ENCODE results near the gene MEGF9. TPM values are rescaled to one million over a fixed set of nuclear protein-coding genes. Genes with fewer than 3 reads are reported as not detected.
"Not testable (repeated sequence)": the region's sequence is repeated elsewhere in the genome, so short reads cannot be mapped to it uniquely, and the experiment has no call there.

MEGF9 gene
- total RNA-seq, 2 experiments from 2014 or later: 6.3 to 6.7 TPM

- Mint-ChIP-seq H3K9me3 (ENCODE audit: insufficient read depth) (peaks cover 4% of the 10 kb centered on the region), H3K4me3 (no peak overlapping the region), H3K4me1 (ENCODE audit: low read depth) (no peaks in the 10 kb centered on the region), H3K27ac (no peak overlapping the region), H3K27me3 (ENCODE audit: low read depth) (peaks cover 4% of the 10 kb centered on the region), H3K36me3 (ENCODE audit: low read depth) (peaks cover 4% of the 10 kb centered on the region)
- ChIA-PET POLR2A (no interaction called here), CTCF (interaction anchor here (1.5 kb wide), 1 partner anchor 12 kb away, joined by 6 read pairs; no protein-coding TSS in a partner anchor)
- ATAC-seq: no peak
- DNase-seq: no peak
These were observed 83.9 kb downstream of the MEGF9 start for GRCh38 chr9:120630333-120630732.

- CTCF ChIA-PET: interaction anchor here (0.9 to 1.0 kb wide), 2 partner anchors 9 to 18 kb away, joined by 3 to 4 read pairs; no protein-coding TSS in a partner anchor
These were observed 85.3 kb downstream of the MEGF9 start for GRCh38 chr9:120628925-120629497.

GRCh38 chr9:120628207-120628924, 85.9 kb downstream of the MEGF9 start:
- Mint-ChIP-seq H3K9me3 (ENCODE audit: insufficient read depth) (no peaks in the 10 kb centered on the region), H3K27me3 (ENCODE audit: low read depth) (peaks cover 4% of the 10 kb centered on the region), H3K36me3 (ENCODE audit: low read depth) (no peaks in the 10 kb centered on the region), H3K4me1 (ENCODE audit: low read depth) (peaks cover 3% of the 10 kb centered on the region), H3K4me3 (no peak overlapping the region), H3K27ac (no peak overlapping the region)
- DNase-seq: no peak
- ChIA-PET CTCF (interaction anchor here (0.9 to 1.4 kb wide), 3 partner anchors 9 to 373 kb away, joined by 3 to 4 read pairs (median 4); no protein-coding TSS in a partner anchor), POLR2A (no interaction called here)
- ATAC-seq: no peak

More at GRCh38 chr9:120628925-120629497, 85.3 kb downstream of the MEGF9 start:
- ATAC-seq; H3K27ac Mint-ChIP-seq; DNase-seq; POLR2A ChIA-PET; H3K4me1 Mint-ChIP-seq (ENCODE audit: low read depth); H3K36me3 Mint-ChIP-seq (ENCODE audit: low read depth); H3K9me3 Mint-ChIP-seq (ENCODE audit: insufficient read depth); H3K4me3 Mint-ChIP-seq; H3K27me3 Mint-ChIP-seq (ENCODE audit: low read depth): not testable (repeated sequence)

- no peaks in the 10 kb centered on the region for H3K36me3 Mint-ChIP-seq (ENCODE audit: low read depth)
- ChIA-PET POLR2A (no interaction called here), CTCF (interaction anchor here (1.4 kb wide), 1 partner anchor 374 kb away, joined by 4 read pairs; no protein-coding TSS in a partner anchor)
- H3K4me1 Mint-ChIP-seq (ENCODE audit: low read depth): peaks cover 3% of the 10 kb centered on the region
- peaks cover 4% of the 10 kb centered on the region for H3K27me3 Mint-ChIP-seq (ENCODE audit: low read depth)
- no peaks in the 10 kb centered on the region for H3K9me3 Mint-ChIP-seq (ENCODE audit: insufficient read depth)
- ATAC-seq (no peak), DNase-seq (no peak)
- no peak overlapping the region for H3K27ac Mint-ChIP-seq
- no peak overlapping the region for H3K4me3 Mint-ChIP-seq
These were observed 87.2 kb downstream of the MEGF9 start for GRCh38 chr9:120627073-120627472.

- Mint-ChIP-seq H3K36me3 (ENCODE audit: low read depth) (no peaks in the 10 kb centered on the region), H3K27ac (no peak overlapping the region), H3K4me3 (no peak overlapping the region), H3K27me3 (ENCODE audit: low read depth) (peaks cover 2% of the 10 kb centered on the region), H3K9me3 (ENCODE audit: insufficient read depth) (no peaks in the 10 kb centered on the region), H3K4me1 (ENCODE audit: low read depth) (peaks cover 3% of the 10 kb centered on the region)
- CTCF ChIA-PET: interaction anchor here (0.9 kb wide), 1 partner anchor 129 kb away, joined by 3 read pairs; no protein-coding TSS in a partner anchor
- ATAC-seq: no peak
- POLR2A ChIA-PET: no interaction called here
- no peak for DNase-seq
These were observed 87.8 kb downstream of the MEGF9 start for GRCh38 chr9:120626512-120626911.

- Mint-ChIP-seq H3K4me3 (no peak overlapping the region), H3K4me1 (ENCODE audit: low read depth) (peaks cover 3% of the 10 kb centered on the region), H3K27ac (no peak overlapping the region), H3K27me3 (ENCODE audit: low read depth) (no peaks in the 10 kb centered on the region), H3K36me3 (ENCODE audit: low read depth) (no peaks in the 10 kb centered on the region), H3K9me3 (ENCODE audit: insufficient read depth) (no peaks in the 10 kb centered on the region)
- no peak for ATAC-seq
- ChIA-PET POLR2A (no interaction called here), CTCF (no interaction called here)
- DNase-seq: no peak
These were observed 89.0 kb downstream of the MEGF9 start for GRCh38 chr9:120625222-120625621.

GRCh38 chr9:120622790-120623189, 91.5 kb downstream of the MEGF9 start:
- ATAC-seq (no peak), DNase-seq (no peak)
- CTCF ChIA-PET: interaction anchor here (0.7 to 1.7 kb wide), 4 partner anchors 11 to 244 kb away, joined by 3 to 4 read pairs (median 4); no protein-coding TSS in a partner anchor
- Mint-ChIP-seq H3K36me3 (ENCODE audit: low read depth) (no peaks in the 10 kb centered on the region), H3K4me1 (ENCODE audit: low read depth) (peaks cover 7% of the 10 kb centered on the region), H3K9me3 (ENCODE audit: insufficient read depth) (no peaks in the 10 kb centered on the region), H3K27ac (no peak overlapping the region), H3K27me3 (ENCODE audit: low read depth) (no peaks in the 10 kb centered on the region), H3K4me3 (no peak overlapping the region)
- POLR2A ChIA-PET: no interaction called here

- H3K27me3 Mint-ChIP-seq (ENCODE audit: low read depth): no peaks in the 10 kb centered on the region
- no peak overlapping the region for H3K27ac Mint-ChIP-seq
- ATAC-seq: no peak
- POLR2A ChIA-PET: no interaction called here
- no peak overlapping the region for H3K4me3 Mint-ChIP-seq
- CTCF ChIA-PET: interaction anchor here (1.0 to 1.7 kb wide), 2 partner anchors 10 to 12 kb away, joined by 3 to 4 read pairs; no protein-coding TSS in a partner anchor
- DNase-seq: no peak
- peaks cover 13% of the 10 kb centered on the region for H3K4me1 Mint-ChIP-seq (ENCODE audit: low read depth)
- H3K36me3 Mint-ChIP-seq (ENCODE audit: low read depth): no peaks in the 10 kb centered on the region
- H3K9me3 Mint-ChIP-seq (ENCODE audit: insufficient read depth): no peaks in the 10 kb centered on the region
These were observed 92.3 kb downstream of the MEGF9 start for GRCh38 chr9:120621941-120622340.

GRCh38 chr9:120619751-120620655, 94.3 kb downstream of the MEGF9 start:
- Mint-ChIP-seq H3K27me3 (ENCODE audit: low read depth) (no peaks in the 10 kb centered on the region), H3K36me3 (ENCODE audit: low read depth) (no peaks in the 10 kb centered on the region), H3K9me3 (ENCODE audit: insufficient read depth) (no peaks in the 10 kb centered on the region), H3K4me1 (ENCODE audit: low read depth) (peaks cover 10% of the 10 kb centered on the region), H3K4me3 (no peak overlapping the region), H3K27ac (no peak overlapping the region)
- ChIA-PET CTCF (interaction anchor here (0.6 to 1.3 kb wide), 24 partner anchors 9 to 578 kb away, joined by 3 to 10 read pairs (median 3); partner anchors contain the start of gene MEGF9), POLR2A (no interaction called here)
- ATAC-seq (peak; percentile 88), DNase-seq (peak; percentile 75)

- Mint-ChIP-seq H3K4me1 (ENCODE audit: low read depth) (peaks cover 10% of the 10 kb centered on the region), H3K9me3 (ENCODE audit: insufficient read depth) (no peaks in the 10 kb centered on the region), H3K27ac (no peak overlapping the region), H3K36me3 (ENCODE audit: low read depth) (no peaks in the 10 kb centered on the region), H3K27me3 (ENCODE audit: low read depth) (no peaks in the 10 kb centered on the region), H3K4me3 (no peak overlapping the region)
- CTCF ChIA-PET: interaction anchor here (1.0 to 1.4 kb wide), 3 partner anchors 9 to 228 kb away, joined by 3 read pairs; no protein-coding TSS in a partner anchor
- no peak for DNase-seq
- POLR2A ChIA-PET: no interaction called here
- ATAC-seq: no peak
These were observed 97.0 kb downstream of the MEGF9 start for GRCh38 chr9:120616966-120617935.

GRCh38 chr9:120612218-120612617, 102.1 kb downstream of the MEGF9 start:
- peaks cover under 1% of the 10 kb centered on the region for H3K4me1 Mint-ChIP-seq (ENCODE audit: low read depth)
- H3K9me3 Mint-ChIP-seq (ENCODE audit: insufficient read depth): no peaks in the 10 kb centered on the region
- CTCF ChIA-PET: interaction anchor here (1.4 kb wide), 1 partner anchor 10 kb away, joined by 4 read pairs; no protein-coding TSS in a partner anchor
- DNase-seq (no peak), ATAC-seq (no peak)
- H3K27ac Mint-ChIP-seq: no peak overlapping the region
- POLR2A ChIA-PET: no interaction called here
- H3K27me3 Mint-ChIP-seq (ENCODE audit: low read depth): no peaks in the 10 kb centered on the region
- no peaks in the 10 kb centered on the region for H3K36me3 Mint-ChIP-seq (ENCODE audit: low read depth)
- H3K4me3 Mint-ChIP-seq: no peak overlapping the region
